Measurements from ENCODE around the gene GLOD5.

GLOD5 gene

DNA sequence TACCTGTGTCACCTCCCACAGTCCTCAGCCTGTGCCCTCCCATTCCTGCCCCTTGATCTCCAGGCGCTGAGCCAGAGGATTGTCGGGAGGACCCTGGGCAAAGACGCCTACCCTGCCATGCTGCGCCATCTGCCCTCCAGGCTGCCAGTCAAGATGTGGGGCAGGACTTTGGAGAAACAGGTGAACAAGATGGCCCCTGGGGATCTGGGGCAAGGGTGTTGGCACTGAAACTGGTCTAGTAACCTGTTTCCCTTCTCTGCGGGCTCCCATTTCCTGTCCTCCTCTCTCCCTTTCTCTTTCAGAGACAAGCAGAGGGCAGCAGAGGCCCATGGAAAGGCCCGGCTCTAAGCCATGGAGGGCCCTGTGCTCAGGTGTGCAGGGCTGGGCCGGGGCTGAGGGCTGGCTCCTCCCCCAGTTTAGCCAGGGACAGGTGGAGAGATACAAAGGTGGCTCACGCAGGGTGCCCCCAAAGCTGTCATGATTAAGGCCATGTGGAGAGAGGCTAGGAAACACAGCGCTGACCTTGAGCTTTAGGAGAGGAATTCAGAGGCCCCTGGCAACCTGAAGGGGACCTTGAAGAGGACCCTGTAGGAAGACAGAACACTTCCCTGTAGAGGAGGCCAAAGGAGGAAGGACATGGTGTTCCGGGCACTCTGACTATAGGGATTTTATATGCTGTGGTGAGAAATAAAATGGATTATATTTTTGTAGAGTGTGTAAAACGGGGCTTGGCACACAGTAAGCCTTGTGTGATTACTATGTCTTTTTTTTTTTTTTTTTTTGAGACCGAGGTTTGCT lies at the start of gene GLOD5:
GLOD5 (plus strand) TSS at position 74 of the 798 bp plus-strand sequence; CDS start at position 118, 44 bp downstream.
- DNase-seq: no peak

DNA sequence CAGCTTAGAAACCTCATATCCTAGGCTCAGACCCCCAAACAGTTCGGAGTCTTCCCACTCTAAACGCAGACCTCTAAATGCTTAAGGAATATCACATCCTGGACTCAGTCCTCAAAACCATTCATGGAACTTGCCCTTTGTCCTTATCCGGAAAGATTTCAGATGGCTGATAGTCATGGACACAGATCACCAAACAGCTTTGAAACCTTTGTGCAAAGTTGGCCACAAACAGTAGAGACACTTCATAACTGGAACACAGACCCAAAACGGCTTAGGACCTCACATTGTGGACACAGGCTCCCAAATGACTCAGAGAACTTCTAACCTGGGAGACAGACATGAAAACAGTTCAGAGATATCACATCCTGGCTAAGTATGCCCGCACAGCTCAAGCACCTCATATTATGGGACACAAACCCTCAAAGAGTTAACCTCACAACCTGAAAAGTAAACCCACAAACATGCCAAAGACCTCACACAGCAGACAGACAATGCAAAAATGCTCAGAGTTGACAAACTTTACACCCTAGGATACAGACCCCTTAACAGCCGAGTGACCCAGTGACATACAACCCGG lies 49.5 kb upstream of the GLOD5 start:
- no peak for DNase-seq

DNA sequence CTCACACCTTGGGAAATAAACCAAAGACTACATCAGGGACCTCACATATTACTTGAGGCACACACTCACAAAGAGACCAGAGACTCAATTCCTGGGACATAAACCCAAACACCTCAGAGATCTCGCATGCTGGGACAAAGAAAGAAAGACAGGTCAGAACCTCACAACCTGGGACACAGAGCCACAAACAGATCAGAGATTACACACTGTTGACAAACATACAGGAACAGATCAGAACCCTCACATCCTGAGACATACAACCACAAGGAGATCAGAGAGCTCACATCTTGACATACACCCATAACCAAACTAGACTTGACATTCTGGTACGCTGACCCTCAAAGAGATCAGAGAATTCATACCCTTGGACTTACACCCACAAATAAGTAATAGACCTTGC lies 47.7 kb upstream of the GLOD5 start:
- DNase-seq: no peak

DNA sequence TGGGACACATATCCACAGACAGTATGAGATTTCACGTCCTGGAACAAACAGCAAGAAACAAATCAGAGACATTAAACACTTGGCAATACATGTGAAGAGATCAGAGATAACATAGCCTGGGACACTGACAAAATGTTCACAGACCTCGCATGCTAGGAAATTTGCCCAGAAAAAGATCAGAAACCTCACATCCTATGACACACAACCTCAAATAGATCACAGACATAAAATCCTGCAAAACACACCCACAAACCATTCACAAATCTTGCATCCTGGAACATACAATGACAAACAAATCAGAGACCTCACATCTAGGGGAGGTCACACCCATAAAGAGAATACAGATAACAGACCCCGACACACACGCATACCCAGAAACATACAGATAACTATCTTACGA lies 47.0 kb upstream of the GLOD5 start:
- no peak for DNase-seq

DNA sequence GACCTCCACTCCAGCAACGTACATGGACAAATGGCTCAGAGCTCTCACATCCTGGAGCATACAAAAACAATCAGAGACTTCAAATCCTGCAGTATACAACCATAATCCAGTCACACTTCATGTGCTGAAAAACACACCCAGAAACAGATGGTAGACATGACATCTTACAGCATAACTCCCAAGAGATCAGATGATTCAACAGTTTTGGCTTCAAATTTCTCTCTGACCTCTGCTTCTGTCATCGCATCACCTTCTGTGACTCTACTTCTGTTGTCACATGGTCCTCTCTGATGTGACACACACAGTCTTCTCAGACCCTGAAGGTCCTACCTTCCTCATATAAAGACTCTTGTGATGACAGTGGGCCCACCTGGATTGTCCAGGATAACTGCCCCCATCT lies 46.5 kb upstream of the GLOD5 start:
- no peak for DNase-seq

DNA sequence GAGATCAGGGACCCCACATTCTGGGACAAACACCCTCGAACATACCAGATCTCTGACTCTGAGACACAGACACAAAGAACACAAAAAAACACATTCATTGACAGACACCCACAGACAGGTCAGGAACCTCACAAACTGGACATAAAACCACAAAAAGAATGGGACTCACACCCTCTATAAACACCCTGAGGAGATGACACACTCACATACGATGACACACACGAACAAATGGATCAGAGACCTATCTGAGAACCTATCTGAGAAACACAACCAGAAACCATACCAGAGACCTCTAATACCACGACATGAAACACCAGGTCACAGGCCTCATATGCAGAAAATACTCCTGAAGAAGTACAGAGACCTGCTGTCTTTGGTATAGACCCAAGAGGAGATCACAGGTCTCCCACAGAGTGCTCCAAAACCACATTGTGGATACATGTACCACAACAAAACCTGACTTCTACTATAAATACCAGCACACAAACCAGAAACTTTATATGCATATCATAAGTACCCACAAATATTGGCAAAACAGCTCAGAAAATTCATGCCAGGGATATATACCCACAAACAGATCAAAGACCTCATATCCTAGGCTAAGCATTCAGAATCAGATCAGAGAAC lies 45.6 kb upstream of the GLOD5 start:
- DNase-seq: no peak

DNA sequence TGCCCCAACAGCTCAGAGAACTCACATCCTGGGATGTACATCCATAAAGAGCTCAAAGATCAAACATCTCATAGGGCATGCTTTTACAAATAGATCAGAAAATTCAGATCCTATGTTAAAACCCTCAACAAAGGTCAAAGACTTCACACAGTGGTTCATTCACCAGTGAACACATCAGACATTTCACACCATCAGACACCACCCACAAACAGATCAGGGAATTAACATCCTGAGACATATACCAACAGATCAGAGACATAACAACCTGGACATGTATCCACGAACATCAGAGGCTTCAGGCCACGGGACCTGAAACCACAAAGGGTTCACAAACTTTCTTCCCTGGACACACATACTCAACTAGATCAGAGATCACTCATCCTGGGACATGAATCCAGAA lies 41.6 kb upstream of the GLOD5 start:
- no peak for DNase-seq

DNA sequence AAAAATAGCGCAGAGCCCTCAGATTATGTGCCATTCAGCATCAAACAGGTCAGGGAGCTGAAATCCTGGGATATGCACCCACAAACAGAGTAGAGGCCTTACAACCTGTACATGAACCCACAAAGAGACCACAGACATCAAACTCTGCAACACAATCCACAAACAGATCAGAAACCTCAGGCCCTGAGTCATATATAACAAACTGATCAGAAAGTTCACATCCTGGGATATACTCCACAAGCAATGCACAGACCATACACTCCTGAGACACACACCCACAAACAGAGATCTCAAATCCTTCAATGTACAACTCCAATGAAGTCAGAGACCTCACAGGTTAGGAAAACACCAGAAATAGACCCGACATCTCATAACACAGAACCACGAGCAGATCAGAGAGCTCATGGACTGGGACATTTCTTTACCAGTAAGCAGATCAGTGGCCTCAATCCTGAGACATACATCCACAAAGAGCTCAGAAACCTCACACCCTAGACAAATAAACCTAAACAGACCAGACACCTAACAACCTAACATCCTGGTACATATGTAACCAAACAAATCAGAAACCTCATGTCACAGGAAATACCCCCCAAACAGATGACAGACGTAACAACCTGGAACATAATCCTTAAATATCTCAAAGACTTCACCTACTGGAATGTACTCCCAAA lies 40.8 kb upstream of the GLOD5 start:
- no peak for DNase-seq

DNA sequence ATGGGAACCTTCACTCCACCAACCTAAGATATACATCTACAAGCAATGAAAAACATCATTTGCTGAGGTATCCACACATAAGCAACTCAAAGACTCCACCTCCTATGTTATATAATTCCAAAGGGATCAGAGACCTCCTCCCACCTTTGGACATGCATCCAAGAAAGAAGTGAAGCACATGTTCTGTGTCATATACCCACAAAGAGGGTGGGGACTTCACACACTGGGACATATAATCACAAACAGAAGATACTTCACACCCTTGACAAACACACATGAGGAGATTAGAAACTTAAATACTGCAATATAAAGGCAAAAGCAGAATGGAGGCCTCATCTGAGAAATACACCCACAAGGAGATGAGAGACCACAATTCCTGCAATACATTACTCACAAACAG lies 39.6 kb upstream of the GLOD5 start:
- no peak for DNase-seq

DNA sequence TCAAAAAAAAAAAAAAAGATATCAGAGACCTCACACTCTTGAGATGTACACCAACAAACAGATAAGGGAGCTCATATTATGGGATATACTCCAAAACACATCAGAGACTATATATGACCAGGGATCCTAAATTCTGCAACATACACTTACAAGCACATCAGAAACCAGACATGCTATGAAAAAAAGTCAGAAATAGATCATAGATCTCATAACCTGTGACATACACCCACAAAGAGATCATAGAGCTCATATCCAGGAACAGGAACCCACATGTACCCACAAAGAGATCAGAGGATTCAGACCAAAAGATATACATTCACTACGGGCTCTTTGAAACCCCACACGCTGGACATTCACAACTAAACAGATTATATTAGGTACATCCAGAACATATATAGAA lies 35.0 kb upstream of the GLOD5 start:
- DNase-seq: no peak

DNA sequence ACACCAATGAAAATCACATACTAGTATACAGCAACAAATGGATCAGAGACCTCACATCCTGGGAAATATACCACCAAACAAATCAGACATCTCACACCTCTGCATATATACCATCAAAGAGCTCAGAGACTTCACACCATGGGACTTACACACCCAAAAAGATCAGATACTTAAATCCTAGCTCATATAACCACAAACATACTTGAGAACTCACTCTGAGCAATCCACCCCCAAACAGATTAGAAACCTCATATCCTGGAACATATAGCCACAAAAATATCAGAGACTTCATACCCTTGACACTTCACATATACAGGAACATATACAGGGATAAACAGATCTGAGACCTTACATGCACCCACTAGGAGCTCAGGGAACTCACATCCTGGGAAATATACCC lies 32.9 kb upstream of the GLOD5 start:
- no peak for DNase-seq

DNA sequence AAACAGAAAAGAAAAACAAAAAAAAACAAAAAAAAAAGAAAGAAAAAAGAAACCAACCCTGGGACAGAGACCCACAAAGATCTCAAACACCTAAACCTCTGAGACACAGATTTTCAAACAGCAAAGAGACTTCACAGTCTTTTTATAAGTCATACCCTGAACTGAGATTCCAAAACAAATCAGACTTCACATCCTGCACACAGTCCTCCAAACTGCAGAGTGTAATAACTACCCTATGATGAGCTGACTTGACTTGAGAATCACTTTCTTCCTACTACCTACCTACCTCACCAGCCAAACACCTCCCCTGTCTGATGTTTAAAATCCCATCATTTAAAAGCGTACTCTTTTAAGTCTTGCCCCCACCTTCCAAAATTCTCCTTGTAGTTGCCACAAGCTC lies 25.2 kb upstream of the GLOD5 start:
- DNase-seq: no peak

DNA sequence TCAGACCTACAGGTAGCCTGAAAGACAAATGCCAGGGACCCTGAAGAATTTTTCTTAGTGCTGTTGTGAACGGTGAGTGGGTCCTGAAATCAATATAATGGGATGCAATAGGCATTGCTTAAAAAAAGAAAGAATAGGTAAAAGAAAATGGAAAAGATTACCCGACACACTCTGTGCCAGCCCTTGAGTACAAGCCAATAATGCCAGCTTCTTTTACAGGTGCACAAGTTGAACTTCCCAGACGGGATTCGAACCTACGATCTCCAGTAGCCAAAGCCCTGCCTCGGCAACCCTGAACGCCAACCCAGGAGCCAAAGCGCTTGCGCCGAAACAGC lies 24.7 kb upstream of the GLOD5 start:
- DNase-seq: no peak

DNA sequence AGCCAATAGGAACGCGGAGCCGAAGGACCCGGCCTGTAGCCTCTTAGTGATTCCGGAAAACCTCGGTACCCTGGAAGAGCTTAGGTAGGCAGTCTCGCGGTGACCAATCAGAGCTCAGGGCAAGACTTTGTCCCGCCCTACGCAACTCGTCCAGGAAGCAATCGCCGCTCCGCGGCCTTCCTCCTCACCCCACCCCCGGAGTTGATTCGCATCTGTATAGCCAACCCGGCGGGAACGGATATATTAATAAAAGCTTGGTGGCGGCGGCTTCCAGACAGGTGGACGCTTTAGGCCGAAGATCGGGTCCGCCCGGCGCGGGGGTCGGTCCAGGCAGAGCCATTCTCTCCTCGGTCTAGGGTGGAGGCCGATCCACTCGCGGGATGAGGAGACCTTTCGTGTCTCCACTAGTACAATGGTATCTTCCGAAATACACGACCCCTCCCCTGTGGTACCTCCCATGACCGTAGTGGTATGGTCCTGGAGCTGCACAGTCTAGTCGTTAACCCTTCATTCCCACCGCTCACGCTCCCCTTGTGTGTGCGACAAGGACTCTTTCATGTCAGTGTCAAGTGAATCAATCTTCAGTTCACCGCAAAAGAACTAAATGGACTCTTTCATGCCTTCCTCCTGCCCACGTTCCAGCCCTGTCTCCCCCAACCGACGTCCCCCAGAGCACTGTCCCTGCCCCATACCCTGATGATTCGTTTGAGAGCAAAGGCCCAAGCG lies 24.2 kb upstream of the GLOD5 start:
- peak; percentile 81 to 85 for DNase-seq

DNA sequence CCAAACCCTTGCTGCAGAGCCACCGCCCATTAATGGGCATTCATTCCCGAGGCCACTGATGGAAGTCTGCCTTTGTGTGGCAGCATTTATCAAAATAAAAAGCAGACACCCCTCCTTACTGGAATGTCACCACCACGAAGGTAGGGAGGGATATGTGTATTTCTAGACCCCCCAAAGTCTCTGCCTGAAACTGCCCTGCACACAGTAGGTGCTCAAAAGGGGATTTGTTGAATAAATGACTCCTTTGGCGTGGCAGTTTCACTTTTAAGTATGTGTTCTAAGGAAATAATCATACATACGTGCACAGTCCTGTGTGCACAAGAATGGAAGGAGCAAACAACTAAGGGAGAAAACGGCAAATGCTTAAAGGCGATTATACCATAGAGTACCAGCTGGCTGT lies 23.6 kb upstream of the GLOD5 start:
- no peak for DNase-seq

DNA sequence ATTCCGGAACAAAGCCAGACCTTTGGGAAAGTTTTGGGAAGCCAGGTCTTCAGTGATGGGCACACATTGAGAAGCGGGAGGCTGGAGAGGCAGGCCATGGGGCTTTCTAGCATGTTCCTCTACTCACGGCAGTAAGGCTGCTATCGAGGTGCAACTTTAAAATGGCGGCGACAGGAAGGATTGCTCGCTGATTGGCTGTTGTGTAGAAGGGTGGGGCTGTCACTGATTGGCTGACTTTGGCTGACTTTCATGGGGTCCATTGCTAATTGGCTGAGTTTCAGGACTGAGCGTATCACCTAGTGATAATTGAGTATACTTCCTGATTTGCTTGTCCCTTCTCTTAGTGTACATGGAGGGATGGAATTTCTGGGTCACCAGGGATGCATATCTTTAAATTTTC lies 19.7 kb upstream of the GLOD5 start:
- no peak for DNase-seq

DNA sequence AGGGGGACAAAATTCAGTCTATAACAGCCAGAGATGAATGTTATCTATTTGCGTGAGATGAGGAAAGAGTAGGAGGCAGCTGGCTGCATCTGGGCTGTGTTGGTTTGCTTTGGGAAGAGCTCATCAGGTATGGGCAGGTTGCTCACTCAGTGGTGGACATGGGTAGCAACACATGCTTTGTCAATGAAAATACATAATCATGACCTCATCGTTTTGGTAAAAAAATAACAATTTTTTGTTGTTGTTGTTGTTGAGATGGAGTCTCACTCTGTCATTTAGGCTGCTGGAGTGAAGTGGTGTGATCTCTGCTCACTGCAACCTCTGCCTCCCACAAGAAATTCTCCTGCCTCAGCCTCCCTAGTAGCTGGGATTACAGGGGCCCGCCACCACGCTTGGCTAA lies 16.3 kb upstream of the GLOD5 start:
- no peak for DNase-seq

DNA sequence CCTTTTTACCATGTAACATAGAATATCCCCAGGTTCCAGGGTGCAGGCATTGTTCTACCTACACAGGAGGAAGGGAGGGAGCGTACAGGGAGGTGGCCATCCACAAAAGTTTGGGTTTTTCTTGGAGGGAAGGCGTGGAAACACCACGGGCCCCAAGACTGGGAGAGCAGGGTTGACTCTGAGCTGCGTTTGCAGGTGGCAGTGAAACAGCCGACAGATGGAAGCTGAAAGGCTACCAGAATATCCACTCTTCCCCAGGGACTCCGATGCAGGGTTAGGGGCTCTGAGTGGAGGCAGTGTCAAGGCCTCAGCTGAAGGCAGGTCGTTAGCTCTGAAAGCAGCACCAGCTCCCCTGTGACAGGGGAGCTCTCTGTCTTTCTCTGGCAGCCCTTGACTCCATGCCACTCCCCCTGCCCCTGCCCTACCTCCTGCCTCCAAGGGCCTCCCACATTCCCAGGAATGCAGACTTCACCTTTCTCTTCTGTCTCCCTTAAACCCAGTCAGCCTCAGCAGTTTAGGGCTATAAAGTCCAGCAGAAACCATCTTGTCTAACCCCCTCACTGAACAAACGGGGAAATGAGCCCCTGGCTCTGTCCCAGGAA lies 14.0 kb upstream of the GLOD5 start:
- no peak for DNase-seq

DNA sequence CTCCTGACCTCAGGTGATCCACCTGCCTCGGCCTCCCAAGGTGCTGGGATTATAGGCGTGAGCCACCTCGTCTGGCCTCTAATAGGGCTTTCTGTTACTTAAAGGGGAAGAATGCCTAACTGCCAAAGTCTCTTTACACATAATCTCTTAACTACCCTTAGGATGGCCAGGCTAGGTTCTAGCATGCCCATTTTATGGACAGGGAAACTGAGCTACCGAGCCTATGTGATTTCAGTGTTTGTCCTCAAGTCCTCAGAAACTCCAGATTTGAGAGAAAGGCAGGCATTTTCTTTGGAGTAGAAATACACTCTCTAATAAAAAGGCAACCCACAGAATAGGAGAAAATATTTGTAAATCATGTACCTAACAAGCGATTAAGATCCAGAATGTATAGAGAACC lies 12.4 kb upstream of the GLOD5 start:
- DNase-seq: no peak

DNA sequence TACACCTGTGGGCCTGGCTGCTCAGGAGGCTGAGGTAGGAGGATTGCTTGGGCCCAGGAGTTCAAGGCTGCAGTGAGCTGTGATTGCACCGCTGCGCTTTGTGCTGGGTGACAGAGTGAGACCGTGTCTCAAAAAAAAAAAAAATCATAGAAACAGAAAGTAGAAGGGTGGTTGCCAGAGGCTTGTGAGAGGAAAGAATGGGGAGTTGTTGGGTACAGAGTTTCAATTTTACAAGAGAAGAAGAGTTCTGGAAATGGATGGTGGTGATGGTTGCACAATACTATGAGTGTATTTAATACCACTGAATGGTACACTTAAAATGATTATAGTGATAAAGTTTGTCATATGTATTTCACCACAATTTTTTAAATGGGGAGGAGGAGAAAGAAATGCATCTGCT lies 10.2 kb upstream of the GLOD5 start:
- no peak for DNase-seq

DNA sequence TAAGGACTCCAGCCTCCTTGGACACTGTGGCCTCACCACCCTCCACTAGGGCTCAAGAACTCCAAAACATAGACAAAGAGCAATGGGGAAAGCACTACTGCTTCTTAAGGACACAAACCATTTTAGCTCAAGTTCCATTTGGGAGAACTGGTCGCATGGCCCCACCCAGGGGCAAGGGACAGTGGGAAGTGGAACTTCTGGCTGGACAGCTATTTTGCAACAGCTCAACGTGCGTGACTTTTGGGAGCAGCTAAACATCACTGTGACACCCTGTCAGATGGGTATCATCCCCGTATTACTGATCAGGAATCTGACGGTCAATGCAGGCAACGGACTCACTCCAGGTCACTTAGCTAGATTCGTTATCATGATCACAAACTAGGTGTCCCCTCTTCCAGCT lies 9.0 kb upstream of the GLOD5 start:
- DNase-seq: no peak

DNA sequence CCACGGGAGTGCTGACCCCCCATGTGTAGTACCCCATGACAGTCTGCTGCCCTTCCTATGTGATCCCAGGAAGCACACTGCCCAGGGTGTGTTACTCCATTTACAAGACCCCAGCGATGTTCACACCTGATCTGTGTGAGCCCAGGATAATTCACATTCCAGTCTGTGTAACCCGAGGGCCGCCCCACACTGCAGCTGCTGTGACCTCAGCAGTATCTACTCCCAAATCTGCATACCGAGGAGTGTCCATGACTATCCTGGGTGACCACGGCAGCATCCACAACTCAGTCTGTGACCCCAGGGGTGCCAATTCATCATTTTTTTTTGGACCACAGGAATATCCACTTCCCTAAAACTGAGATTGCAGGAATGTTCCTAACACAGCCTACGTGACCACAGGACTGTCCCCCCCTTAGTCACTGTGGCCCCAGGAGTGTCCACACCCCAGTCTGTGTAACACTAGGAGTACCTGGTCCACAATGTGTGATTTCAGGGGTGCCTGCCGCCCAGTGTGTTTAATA lies 7.8 kb upstream of the GLOD5 start:
- no peak for DNase-seq

DNA sequence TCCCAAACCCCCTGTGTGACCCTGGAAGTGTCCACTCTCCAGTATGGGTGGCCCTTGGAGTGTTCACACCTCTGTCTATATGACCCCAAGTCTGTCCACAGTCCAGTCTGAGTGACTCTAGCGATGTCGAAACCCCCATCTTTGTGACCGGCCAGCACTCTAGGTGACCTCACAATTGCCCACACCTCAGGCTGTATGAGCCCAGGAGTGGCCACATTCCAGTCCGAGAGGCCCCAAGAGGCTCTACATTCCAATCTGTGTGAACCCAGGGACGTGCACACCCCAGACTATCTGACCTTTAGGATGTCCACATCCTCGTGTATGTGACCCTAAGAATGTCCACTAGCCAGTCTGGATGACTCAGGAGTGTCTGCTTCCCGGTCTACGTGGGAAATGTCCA lies 7.3 kb upstream of the GLOD5 start:
- DNase-seq: no peak

Data from activated CD4-positive, alpha-beta T cell treated with anti-CD3 and anti-CD28 coated beads, Interleukin-2, amount 50 U/mL, for 4 hours (primary cell).